GM18526 (cell line): Measurements from ENCODE around the gene SEMA5B.

Source experiments
- POLR2A ChIP-seq: IDR thresholded peaks from 3 replicates; pipeline ENCODE4 v1.6.1; 2011; ENCODE audit not compliant: insufficient read length; ENCODE audit errors: extremely low read depth

Gene SEMA5B

GRCh38 chr3:122962149-122962548, 65.4 kb downstream of the SEMA5B start:
- TF ChIP-seq POLR2A: no peak

GRCh38 chr3:122961146-122961545, 66.4 kb downstream of the SEMA5B start:
- TF ChIP-seq POLR2A: no peak

GRCh38 chr3:122960652-122961051, 66.9 kb downstream of the SEMA5B start:
- no peak for TF ChIP-seq POLR2A

DNA sequence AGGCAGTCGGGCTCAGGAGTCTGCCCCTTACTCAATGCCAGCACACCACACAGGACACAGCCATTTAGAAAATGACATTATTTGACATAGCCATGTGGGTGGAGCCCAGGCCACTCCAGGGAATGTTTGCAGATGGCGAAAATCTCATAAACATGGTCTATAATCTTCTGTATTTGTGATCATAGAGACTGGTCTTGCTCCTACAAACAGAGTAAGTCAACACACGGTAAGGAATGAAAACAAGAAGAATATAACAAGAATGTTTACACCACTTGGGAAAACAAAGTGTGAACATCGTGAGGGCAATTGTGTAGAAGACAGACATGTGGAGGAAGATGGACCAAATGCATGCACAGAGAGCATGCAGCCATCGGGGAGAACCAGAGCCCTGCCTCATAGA, 68.2 kb downstream of the SEMA5B start:
- TF ChIP-seq POLR2A: no peak

GRCh38 chr3:122957707-122958689, 69.6 kb downstream of the SEMA5B start:
- TF ChIP-seq POLR2A: no peak

GRCh38 chr3:122956693-122957455, 70.7 kb downstream of the SEMA5B start:
- TF ChIP-seq POLR2A: no peak

GRCh38 chr3:122955916-122956692, 71.5 kb downstream of the SEMA5B start:
- TF ChIP-seq POLR2A: no peak

DNA sequence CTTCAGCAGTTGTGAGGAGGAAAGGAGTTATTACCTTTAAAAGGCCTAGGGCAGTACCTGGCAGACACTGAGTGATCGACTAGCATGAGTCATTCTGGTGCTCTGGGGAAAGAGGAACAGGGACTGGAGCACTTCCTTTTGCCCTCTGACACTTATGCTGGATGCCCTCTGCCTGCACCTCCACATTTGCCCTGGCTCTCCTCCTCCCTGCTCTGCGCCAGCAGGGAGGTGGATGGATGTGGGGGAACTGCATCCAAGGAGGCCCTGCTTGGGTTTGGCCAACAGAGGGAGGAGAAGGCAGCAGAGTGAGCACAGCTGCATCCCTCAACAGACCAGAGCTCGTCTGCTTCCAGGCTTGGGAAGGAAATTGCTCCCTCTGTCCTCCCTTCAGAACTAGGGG, 75.0 kb downstream of the SEMA5B start:
- no peak for TF ChIP-seq POLR2A

GRCh38 chr3:122948408-122948807, 79.2 kb downstream of the SEMA5B start:
- no peak for TF ChIP-seq POLR2A

- no peak for TF ChIP-seq POLR2A
These were observed 79.8 kb downstream of the SEMA5B start for GRCh38 chr3:122947738-122948137.

- TF ChIP-seq POLR2A: no peak
These were observed 80.4 kb downstream of the SEMA5B start for GRCh38 chr3:122947196-122947595.

- no peak for TF ChIP-seq POLR2A
These were observed 81.4 kb downstream of the SEMA5B start for GRCh38 chr3:122946185-122946584.

GRCh38 chr3:122945230-122945629, 82.3 kb downstream of the SEMA5B start:
- no peak for TF ChIP-seq POLR2A

GRCh38 chr3:122944671-122945161, 82.8 kb downstream of the SEMA5B start:
- TF ChIP-seq POLR2A: no peak

GRCh38 chr3:122943828-122944190, 83.8 kb downstream of the SEMA5B start:
- TF ChIP-seq POLR2A: no peak
